ES-I3 (cell line): ENCODE measurements around the gene NEBL.

Experiments used
- H3K36me3 ChIP-seq: 2 replicates; pipeline ENCODE4 v1.6.1; 2013; ENCODE audit warnings: mild to moderate bottlenecking, low read length, control low read depth, moderate library complexity; ENCODE audit not compliant: insufficient read depth
- H3K4me1 ChIP-seq: 2 replicates; pipeline ENCODE4 v1.6.1; 2013; ENCODE audit warnings: mild to moderate bottlenecking, control low read depth, low read length; ENCODE audit not compliant: insufficient read depth
- H3K9ac ChIP-seq: 2 replicates; pipeline ENCODE4 v1.6.1; 2013; ENCODE audit warnings: low read depth, mild to moderate bottlenecking, low read length, moderate library complexity
- H3K9me3 ChIP-seq: 2 replicates; pipeline ENCODE4 v1.6.1; 2013; ENCODE audit warnings: mild to moderate bottlenecking, low read length, moderate library complexity; ENCODE audit not compliant: control insufficient read depth, insufficient read depth

Gene NEBL

DNA sequence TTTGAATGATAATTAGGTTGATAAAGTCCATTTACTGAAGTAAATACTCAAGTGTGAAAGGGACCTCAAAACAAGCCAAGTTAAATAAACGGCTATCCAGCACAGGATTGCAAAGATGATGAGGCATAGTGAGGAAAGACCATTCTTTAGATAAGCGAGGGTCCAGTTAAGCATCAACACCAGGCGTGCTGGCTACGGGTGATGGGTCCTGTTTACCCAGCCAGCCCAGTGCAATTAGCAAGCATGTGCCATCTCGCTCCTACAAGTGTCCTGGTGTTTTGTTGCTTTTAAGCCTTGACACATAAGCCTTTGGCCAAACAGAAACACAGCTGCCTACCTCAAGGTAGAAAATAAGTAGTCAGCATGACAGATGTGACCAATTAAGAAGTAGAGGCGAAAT, 7.1 kb downstream of the NEBL start:
- Histone ChIP-seq H3K4me1 (peaks cover 13% of the 10 kb centered on the region), H3K9ac (no peak overlapping the region), H3K36me3 (no peaks in the 10 kb centered on the region), H3K9me3 (no peaks in the 10 kb centered on the region)

DNA sequence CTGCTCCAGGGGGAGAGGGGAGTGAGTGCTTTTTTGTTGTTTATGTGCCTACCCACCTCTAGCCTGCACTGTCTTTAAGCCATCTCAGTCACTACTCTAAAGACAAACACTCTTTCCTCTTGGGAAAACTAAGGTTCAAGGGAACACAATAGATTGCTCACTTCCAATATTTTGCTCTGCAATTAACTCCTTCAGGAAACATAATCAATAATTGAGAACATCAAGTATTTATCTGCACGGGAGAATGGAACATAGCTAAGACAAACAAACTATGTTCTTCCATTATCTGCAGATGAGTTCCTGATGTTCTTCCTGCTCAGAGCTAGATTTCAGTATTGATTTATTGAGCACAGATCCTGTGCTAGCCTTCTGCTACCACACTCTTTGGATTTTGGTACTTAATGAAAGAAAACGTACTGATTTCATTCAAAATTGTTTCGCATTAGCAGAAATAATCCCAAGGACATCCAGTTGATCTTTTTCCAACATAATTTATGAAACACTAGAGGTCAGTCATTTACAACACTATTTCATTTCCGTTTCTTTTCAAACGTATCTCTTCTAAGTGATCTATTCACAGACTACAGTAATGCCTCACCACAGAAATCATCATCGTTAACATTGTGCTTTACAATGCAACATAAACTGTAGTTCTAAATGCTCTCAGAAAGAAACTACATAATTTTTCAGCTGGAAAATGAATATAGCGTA, 8.3 kb downstream of the NEBL start:
- H3K36me3 ChIP-seq, result no peaks in the 10 kb centered on the region
- H3K9ac ChIP-seq, result no peak overlapping the region
- peaks cover 13% of the 10 kb centered on the region for H3K4me1 ChIP-seq
- no peaks in the 10 kb centered on the region for H3K9me3 ChIP-seq

DNA sequence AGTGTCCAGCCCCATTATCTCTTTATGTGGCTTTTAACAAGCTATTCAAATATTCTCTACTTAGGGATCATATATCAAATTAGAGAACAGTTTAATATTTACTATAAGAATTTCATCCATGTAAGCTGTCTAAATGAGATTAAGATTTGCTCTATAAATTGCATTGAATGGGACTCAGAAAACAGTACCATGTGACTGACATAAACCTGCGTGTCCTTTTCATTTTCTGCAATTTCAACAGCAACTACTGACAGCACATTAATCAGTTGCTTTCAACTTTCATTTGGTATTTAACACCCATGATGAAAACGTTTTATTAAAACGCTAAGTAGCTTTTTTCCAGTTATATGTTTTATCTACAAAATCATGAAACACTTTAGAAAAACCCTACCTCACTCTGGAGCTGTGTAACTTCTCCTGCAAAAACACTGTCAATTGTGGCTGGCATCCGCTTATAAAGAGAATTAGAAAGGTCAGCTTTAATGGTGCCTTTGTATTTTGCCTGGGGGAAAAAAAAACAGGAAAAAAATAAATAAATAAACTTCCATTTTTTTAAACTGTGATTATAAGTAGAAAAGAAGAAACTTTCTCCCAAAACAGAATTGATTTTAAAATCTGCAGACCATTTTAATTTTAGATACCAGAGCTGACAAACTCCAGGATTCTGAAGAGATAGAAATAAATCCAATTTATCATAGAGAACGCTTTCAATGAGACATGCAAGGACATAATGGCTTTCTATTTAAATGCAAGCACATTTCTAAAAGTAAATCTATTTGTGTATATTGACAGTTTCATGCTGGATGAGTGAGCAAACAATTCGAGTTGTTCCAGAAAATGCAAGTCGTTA, 9.2 kb downstream of the NEBL start:
- Histone ChIP-seq H3K36me3 (no peaks in the 10 kb centered on the region), H3K9ac (no peak overlapping the region), H3K9me3 (no peaks in the 10 kb centered on the region), H3K4me1 (peaks cover 13% of the 10 kb centered on the region)

DNA sequence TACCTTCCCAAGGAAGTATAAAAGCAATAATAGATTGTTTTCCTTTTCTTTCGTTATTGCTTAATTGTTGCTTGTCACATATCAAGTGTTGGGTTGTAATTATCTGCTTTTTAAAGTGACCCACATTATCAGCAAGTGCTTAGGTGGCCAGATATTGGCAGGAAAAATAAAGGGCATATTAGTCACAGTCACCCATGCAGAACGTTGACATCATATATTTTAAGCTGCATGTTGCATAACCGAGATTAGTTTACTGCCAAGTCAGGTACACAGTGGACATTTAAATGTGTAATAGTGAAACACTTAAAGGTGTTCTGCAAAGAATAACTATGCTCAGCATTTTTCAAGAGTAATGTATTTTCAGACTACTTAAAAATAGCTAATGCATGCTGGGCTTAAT, 11.4 kb downstream of the NEBL start:
- peaks cover 9% of the 10 kb centered on the region for H3K4me1 ChIP-seq
- H3K9me3 ChIP-seq, result no peaks in the 10 kb centered on the region
- H3K9ac ChIP-seq, result no peak overlapping the region
- H3K36me3 ChIP-seq, result no peaks in the 10 kb centered on the region

DNA sequence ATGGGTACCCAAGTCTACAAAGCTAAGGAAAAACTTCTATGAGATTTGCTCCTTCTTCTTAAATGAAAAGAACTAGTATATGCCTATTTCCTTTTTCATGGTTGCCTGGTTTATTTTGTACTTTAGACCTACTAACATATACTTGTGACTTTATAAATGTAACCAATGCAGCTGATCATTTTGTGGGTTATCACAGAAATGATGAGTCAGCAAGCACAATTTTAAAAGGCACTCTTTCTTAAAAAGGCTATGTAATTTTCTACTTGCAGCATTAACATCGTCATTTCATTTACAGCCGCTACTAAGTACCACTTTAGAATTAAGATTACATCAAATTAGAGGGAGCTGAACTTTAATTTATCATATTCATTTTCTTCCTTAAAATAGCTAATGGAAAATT, 13.6 kb downstream of the NEBL start:
- H3K9ac ChIP-seq, result no peak overlapping the region
- no peaks in the 10 kb centered on the region for H3K4me1 ChIP-seq
- H3K9me3 ChIP-seq, result no peaks in the 10 kb centered on the region

DNA sequence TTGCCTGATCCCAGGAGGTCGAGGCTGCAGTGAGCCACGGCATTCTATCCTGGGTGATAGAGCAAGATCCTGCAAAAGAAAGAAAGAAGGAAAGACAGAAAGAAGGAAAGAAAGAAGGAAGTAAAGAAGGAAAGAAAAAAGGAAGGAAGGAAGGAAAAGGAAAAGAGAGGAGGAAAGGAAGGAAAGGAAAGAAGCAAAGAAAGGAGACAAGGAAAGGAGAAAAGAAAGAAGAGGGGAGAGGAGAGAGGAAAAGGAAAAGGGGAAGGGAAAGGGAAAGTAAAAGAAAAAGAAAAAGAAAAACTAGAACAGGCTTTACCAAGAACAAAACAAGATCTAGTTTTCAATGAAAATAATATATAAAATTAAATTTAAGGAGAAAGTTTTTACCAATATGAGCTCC, 15.0 kb downstream of the NEBL start:
- H3K36me3 ChIP-seq, result no peaks in the 10 kb centered on the region
- H3K9ac ChIP-seq, result no peak overlapping the region
- H3K9me3 ChIP-seq, result no peaks in the 10 kb centered on the region
- no peaks in the 10 kb centered on the region for H3K4me1 ChIP-seq

More for the DNA sequence above, 13.6 kb downstream of the NEBL start:
- no peaks in the 10 kb centered on the region for H3K36me3 ChIP-seq

DNA sequence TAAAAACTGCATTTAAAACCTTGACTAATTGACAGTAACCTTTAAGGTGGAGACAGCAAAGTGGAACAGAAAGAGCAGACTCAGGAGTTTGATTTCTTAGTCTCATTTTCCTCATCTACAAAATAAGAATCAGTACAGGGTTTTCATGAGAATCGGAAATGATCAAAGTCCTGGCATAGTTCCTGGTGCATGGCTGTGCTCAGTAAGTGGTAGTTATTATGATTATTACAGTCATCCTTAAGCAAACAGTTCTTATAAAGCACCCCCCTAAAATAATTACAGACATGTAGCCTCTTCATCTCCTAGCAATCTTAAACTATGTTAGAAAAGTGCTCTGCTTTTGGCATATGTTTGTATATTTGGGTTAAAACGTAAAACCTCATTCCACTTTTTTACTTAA, 18.0 kb downstream of the NEBL start:
- no peak overlapping the region for H3K9ac ChIP-seq
- no peaks in the 10 kb centered on the region for H3K4me1 ChIP-seq
- H3K9me3 ChIP-seq, result no peaks in the 10 kb centered on the region
- no peaks in the 10 kb centered on the region for H3K36me3 ChIP-seq

DNA sequence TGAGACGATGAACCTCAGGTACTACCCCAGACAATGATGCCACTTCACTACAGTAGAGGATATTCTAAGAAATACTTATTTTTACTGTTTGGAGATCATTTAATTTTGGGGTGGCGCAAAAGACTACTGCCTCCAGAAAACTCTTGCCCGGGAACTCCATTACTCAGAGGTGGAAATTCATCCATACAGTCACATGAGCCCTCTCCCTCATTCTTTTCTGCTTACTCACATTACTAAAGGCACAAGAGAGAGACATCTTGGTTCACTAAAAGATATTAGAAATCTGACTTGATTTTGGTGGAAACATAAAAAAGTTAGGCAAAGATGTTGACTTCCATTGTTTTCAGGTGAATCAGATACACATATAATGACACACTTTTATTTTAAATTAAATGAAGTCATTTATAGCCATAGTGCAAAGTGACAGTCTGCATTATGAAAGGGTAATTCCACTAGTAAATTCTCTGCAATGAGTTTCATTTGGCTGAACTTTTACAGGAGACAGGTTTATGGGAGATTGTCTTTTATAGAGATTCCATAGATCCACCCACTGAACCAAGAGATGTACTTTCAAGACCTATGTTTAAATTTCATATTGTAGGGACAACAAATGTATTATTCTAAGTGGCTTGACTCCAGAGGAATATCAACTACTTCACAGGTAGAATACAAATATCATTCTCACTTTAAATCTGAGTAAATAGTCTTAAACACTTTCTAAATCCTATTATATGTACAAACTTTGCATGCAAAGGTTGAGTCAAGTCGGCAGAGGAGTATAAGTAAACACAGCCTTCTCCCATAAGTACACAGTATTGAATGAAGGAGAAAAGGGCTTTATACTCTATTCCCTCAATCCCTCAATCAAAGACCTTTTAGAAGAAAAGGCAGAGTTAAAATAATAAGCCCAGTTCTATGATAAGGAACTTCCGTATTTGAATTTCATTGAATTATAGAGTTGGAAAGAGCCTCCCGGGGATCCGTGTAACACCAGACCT, 18.8 kb downstream of the NEBL start:
- Histone ChIP-seq H3K4me1 (no peaks in the 10 kb centered on the region), H3K9ac (no peak overlapping the region), H3K36me3 (no peaks in the 10 kb centered on the region), H3K9me3 (no peaks in the 10 kb centered on the region)

DNA sequence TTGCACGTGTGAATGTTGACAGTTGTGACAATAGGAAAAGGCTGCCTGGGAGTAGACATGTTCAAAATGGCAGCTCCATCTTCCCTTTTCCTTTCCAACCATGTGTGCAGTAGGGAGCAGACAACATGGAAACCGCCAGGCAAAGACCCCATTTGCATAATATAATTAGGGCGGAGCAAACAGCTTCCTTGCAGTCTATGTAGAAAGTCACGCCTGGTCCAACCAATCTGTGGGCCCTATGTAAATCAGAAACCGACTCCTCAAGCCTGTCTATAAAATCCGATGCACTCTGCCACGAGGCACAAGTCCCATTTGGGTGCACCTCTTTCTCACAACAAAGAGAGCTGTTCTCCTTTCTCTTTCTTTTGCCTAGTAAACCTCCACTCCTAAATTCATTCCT, 19.6 kb downstream of the NEBL start:
- Histone ChIP-seq H3K4me1 (no peaks in the 10 kb centered on the region), H3K9ac (no peak overlapping the region), H3K36me3 (no peaks in the 10 kb centered on the region), H3K9me3 (no peaks in the 10 kb centered on the region)

DNA sequence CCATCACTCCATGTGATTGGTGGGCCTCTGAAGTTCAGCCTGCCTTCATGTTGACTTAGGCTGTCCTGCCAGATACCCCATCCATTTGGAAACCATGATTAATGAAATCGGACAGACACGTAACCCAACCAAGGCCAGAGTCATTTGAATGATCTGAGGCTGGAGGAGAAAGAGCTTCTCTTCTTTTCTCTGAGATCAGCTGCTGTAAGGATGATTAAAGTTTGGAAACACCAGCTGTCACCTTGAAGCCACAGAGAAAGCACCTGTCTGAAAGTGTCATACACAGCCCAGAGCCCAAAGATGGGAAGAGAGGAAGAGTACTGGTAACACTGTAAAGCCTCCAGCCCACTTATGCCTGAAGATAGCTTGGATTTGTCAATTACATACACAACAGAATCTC, 22.9 kb downstream of the NEBL start:
- H3K36me3 ChIP-seq, result no peaks in the 10 kb centered on the region
- no peaks in the 10 kb centered on the region for H3K9me3 ChIP-seq

DNA sequence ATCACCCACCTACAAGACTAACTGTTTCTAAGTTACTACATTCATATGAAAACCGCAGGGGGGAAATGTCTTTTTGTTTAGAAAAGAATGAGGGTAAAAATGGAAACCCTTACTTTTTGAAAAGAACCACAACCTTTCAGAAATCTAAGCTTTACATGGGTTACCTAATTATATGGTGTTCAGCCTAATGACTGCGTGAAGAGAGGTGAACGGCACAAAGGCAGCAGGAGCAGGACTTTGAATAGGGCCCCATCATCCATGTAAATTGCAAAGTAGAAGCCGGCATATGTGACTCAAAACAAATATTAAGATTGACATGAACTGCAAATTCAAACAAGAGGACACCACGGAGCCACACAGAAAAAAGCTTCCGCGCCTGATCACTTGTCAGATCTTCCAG, 25.1 kb downstream of the NEBL start:
- no peaks in the 10 kb centered on the region for H3K36me3 ChIP-seq
- H3K9ac ChIP-seq, result no peak overlapping the region
- no peaks in the 10 kb centered on the region for H3K9me3 ChIP-seq
- H3K4me1 ChIP-seq, result 0 out of 2 replicates have a peak, but pooled peaks cover 4% of the 10 kb centered on the region

More for the DNA sequence above, 22.9 kb downstream of the NEBL start:
- no peak overlapping the region for H3K9ac ChIP-seq
- 0 out of 2 replicates have a peak, but pooled peaks cover 4% of the 10 kb centered on the region for H3K4me1 ChIP-seq

DNA sequence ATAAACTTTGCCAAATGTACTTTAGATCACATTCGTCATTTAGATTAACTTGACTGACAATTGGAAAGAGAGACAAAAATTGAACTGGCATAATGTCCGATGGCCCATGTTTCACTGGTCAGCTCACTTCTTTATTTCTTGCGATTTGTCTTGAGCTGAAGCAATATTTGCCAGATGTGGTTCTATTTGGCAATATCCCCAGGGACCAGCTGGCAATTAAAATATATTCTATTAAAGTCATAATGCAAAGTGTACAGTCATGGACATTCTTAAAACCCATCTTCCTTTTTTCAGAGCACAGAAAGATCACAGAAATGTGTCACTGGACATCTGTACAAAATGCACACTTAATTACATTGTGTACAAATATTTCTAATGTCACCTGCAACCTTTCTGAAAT, 26.3 kb downstream of the NEBL start:
- Histone ChIP-seq H3K9me3 (no peaks in the 10 kb centered on the region), H3K36me3 (no peaks in the 10 kb centered on the region), H3K9ac (no peak overlapping the region), H3K4me1 (0 out of 2 replicates have a peak, but pooled peaks cover 4% of the 10 kb centered on the region)

DNA sequence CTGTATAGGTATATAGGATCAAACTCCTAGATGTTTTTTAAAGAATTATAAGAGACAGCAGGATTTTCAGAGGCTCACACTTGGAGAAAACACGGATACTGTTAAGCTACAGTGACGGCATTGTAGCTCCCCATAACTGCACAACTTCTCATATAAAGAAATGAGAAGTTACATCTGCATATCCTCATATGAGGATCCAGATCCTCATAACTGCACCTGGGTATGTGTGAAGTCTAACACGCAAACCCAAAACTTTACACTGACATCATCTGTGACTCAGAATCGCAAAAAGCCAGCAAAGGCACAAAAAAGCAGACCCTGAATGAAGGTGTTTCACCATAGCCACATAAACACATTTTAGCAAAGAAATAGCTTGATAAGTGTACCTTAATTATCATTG, 34.1 kb downstream of the NEBL start:
- Histone ChIP-seq H3K9me3 (no peaks in the 10 kb centered on the region), H3K9ac (no peak overlapping the region), H3K36me3 (no peaks in the 10 kb centered on the region), H3K4me1 (no peaks in the 10 kb centered on the region)
